ENCODE measurements around the gene FBLN1.

DNA sequence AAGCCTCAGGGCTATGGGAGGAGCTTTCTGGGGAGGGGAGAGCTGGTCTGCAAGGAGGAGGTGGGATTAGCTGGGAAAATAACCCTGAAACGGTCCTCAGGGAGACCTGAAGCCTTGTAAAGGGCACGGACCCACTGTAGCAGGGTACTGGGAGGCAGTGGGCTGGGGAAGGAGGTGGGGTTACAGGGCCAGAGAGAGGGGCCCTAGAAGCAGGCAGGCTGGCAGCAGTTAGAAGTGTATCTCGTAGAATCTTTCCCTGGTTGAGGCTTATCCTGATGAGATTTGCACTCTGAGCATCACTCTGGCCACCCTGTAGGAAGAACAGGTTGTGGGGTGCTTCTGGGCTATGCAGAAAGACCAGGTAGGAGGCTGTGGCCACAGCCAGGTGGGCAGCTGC is 29.6 kb downstream of the FBLN1 start:
- TF ChIP-seq TRIM24 (IDR thresholded peaks at IDR 0.05) (no peak), SMARCC2 (IDR thresholded peaks at IDR 0.05; ENCODE audit: low read depth) (no peak)

Measured in K562 (cell line).